GM19324 (cell line): ENCODE results near the gene PAPSS1.

Experiments used
- ATAC-seq: cut with Tn5 transposase; IDR thresholded peaks from one replicate; pipeline ENCODE4 v1.9.1; 2021; ENCODE audit warnings: mild to moderate bottlenecking, moderate library complexity; ENCODE audit not compliant: unreplicated experiment, low FRiP score

Gene PAPSS1

DNA sequence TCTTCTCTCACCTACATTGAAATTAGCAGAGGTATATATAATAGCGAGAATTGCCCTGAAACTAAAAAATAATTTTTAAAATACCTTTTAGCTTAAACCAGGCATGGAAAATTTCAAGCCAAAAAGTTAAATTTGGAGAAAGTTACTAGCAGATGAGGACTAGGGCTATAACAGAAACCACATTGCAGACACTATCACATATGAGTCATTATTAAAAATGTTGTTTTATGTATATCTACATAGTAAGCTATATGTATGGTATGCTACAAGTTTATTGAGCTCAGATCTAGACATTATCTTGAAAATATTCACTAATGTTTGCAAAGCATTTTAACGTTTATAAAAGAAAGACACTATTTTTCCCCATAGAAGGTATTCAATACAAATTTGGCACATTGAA lies 147.8 kb downstream of the PAPSS1 start:
- no peak for ATAC-seq

DNA sequence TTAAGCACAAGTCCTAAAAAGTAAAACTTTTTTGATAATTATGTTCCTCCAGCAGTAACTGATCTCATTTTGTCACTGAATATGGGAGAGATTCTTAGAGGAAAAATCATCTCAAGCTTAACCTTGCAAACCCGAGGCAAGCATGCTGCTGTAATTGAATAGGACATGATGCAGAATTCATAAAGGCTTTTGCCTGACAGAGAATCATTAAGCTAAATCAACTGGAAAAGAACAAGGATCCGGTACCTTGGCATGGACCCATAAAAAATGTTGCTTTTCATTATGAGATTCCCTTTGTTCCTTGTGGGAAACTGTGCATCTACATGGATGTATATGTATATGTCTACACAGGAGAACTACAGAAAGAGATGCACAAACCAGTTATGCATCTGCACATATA lies 149.1 kb downstream of the PAPSS1 start:
- no peak for ATAC-seq

DNA sequence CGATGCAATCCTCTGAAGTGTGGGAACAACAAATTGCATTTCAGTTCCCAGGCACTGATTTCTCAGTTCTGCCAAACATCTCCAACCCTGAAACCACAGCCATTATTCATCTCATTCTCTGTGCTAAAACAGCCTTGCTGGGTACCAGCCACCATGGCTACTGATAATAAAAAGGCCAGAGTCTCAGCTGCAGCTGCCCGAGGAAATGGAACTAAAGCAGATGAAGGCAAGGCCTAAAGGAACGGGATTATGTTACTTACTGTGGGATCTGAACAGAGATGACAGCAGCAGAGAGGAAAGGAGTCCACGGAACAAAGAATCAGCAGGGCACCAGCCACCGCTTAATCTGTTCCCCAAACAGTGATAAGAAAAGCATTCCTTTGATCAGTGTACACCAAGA lies 155.7 kb downstream of the PAPSS1 start:
- no peak for ATAC-seq
